ENCODE data around the gene FBXO31. TPM values are rescaled to one million over a fixed set of nuclear protein-coding genes. Genes with fewer than 3 reads are reported as not detected.

The FBXO31 gene
- total RNA-seq, 1 donor from 2014 or later = 29.9 TPM

DNA sequence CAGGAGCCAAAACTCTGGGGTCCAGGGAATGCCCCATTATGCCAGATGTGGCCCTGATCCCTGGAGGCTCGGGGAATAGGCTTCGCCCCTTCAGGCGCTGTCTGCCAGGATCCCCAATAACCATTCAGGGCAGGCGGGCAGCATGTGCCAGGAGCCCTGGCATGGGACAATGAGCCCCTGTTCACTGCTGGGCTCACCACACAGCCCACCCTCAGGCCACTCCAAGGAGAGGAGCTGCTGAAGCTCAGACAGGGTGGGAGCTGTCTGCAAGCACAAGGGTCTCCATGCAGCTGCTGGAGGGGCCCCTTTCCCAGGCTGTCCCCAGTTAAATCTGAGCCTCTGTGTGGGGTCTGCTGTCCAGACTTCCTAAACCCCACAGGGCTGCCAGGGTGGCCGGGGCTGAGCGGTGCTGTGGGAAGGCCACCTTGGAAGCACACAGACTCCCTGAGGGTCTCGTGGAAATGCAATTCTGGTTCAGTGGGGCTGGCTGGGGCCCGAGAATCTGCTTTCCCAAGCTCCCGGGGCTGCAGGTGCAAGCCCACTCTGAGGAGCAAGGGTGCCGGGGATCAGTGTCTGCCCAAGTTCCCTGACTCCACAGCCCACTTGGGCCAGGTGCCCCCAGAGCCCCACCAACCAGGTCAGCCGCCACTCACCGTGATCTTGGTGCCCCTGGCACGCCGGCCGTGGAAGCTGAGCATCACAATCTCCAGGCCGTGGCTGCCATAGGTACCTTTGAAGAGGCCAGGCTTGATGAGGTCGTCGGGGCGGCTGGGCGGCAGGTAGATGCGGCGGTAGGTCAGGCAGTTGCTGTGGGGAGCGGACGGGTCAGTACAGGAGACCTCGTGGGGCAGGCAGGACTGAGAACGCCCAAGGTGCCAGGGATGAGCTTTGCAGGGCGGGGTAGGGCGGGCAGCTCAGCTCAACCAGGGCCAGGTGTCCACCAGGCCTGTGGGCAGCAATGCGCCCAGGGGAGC lies 48.6 kb downstream of the FBXO31 start:
- Histone ChIP-seq H3K4me3 (no peak overlapping the region), H3K9me3 (no peaks in the 10 kb centered on the region), H3K27me3 (no peaks in the 10 kb centered on the region), H3K36me3 (peaks cover 61% of the 10 kb centered on the region), H3K27ac (no peak overlapping the region), H3K4me1 (no peaks in the 10 kb centered on the region)
- no peak for DNase-seq
- no peak for ATAC-seq
- intact Hi-C loops (cut with DNase I) = no loop called here
- TF ChIP-seq, protein P1, sequence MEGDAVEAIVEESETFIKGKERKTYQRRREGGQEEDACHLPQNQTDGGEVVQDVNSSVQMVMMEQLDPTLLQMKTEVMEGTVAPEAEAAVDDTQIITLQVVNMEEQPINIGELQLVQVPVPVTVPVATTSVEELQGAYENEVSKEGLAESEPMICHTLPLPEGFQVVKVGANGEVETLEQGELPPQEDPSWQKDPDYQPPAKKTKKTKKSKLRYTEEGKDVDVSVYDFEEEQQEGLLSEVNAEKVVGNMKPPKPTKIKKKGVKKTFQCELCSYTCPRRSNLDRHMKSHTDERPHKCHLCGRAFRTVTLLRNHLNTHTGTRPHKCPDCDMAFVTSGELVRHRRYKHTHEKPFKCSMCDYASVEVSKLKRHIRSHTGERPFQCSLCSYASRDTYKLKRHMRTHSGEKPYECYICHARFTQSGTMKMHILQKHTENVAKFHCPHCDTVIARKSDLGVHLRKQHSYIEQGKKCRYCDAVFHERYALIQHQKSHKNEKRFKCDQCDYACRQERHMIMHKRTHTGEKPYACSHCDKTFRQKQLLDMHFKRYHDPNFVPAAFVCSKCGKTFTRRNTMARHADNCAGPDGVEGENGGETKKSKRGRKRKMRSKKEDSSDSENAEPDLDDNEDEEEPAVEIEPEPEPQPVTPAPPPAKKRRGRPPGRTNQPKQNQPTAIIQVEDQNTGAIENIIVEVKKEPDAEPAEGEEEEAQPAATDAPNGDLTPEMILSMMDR (IDR thresholded peaks at IDR 0.05) = no peak

DNA sequence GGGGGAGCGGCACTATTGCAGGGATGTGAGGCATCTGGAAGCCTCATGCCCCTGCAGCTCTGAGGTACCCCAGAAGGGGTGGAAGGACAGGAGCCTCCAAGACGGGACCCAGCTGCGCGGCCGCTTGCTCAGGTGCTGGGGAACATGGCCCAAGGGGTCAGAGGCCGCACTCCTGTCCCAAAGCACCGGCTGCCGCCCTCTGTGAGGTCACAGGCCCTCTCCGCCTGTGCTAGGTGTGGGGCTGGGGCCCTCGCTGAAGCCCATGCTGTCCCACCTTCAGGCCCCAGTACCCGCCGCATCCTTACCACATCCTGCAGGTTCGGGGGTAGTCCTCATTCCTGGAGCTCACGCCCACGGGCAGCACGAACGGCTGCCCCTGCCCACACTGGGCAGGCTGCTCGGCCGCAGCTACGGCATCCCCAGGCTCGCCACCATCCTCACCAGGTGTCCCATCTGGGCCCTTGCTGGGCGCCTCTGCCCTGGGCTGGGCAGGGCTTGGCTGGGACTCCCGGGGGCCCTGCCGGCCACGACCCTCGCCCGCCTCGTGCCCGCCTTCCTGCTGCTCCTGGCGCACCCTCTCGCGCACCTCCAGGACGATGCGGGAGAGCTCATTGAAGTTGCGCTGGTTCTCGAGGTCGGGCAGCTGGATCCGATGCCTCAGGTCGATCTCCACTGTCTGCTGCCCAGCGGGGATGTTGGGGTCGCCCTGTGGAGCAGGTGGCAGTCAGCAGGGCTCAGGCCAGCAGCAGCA lies 49.8 kb downstream of the FBXO31 start:
- no peak overlapping the region for H3K4me3 ChIP-seq
- H3K27me3 ChIP-seq = no peaks in the 10 kb centered on the region
- no peak for ATAC-seq
- TF ChIP-seq, protein P1 (IDR thresholded peaks at IDR 0.05) = no peak
- no peaks in the 10 kb centered on the region for H3K9me3 ChIP-seq
- H3K36me3 ChIP-seq = peaks cover 57% of the 10 kb centered on the region
- intact Hi-C loops (cut with DNase I) = no loop called here
- no peak for DNase-seq
- no peaks in the 10 kb centered on the region for H3K4me1 ChIP-seq
- H3K27ac ChIP-seq = no peak overlapping the region

DNA sequence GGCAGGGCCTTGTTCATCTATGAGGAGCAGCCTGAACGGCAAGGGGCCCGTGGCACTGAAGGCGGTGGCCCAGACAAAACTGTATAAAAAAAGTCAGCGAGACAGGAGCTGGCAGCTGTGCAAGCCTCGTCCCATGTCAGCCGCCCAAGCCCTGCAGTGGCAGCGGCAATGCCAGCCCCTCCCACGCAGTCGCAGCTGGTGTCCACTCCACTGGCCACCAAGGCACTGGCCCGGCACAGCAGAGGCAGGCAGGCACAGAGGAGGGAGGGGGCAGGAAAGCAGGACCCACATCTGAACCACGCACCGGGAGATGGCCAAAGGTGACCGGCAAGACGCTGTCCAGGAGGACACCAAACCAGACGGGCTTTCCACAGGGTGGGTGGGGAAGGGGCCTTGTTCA lies 50.5 kb downstream of the FBXO31 start:
- no peaks in the 10 kb centered on the region for H3K27me3 ChIP-seq
- no peak overlapping the region for H3K27ac ChIP-seq
- no peaks in the 10 kb centered on the region for H3K9me3 ChIP-seq
- no peak for DNase-seq
- no peak overlapping the region for H3K4me3 ChIP-seq
- no peak for ATAC-seq
- peaks cover 55% of the 10 kb centered on the region for H3K36me3 ChIP-seq
- TF ChIP-seq, protein P1 (IDR thresholded peaks at IDR 0.05) = no peak
- intact Hi-C loops (cut with DNase I) = no loop called here
- H3K4me1 ChIP-seq = no peaks in the 10 kb centered on the region

DNA sequence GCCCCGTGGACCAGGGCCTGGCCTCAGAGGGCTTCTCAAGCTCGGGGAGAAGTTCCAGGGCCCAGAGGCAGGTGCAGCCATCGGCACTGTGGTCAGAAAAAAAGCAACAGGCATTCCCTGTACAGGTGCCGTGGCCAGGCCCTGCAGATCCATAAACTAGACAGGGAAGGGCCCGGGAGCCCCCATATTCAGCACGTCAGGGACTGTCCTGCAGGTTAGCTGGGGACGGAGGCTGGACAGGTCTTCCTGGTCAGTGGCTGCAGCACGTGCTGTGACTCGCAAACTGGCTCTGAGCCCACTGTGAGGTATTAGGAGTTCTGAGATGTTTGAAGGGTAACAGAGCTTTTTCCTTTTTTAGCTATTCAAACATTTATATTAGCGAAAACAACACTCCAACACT lies 51.4 kb downstream of the FBXO31 start:
- DNase-seq (no peak), ATAC-seq (no peak)
- H3K4me1 ChIP-seq = no peaks in the 10 kb centered on the region
- no peak overlapping the region for H3K4me3 ChIP-seq
- H3K36me3 ChIP-seq = peaks cover 55% of the 10 kb centered on the region
- H3K9me3 ChIP-seq = no peaks in the 10 kb centered on the region
- TF ChIP-seq, protein P1 (IDR thresholded peaks at IDR 0.05) = no peak
- no peak overlapping the region for H3K27ac ChIP-seq
- H3K27me3 ChIP-seq = no peaks in the 10 kb centered on the region
- intact Hi-C loops (cut with DNase I) = no loop called here

DNA sequence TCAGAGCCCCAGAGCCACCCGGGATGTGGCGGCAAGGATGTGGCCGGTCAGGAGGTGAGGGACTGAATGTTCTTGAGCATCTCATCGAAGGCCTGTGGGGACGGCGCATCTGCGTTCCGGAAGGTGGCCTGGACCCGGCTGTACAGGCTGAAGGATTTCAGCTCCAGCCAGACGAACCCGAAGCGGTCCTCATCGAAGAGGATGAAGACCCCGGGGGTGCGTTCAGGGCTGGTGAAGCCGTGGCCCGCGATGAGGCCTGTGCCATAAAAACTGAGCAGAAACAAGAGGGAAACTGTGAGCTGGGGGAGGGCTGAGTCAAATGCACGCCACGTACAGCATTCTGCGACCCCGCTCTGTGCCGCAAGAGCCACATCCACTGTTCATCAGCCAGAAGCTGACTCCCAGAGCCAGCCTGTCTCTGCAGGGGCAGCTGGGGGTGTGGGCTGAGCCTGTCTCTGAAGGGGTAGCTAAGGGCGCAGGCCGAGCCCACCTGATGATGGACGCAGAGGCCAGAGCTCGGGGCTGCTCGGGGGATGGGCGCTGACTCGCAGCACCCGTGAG lies 52.3 kb downstream of the FBXO31 start:
- DNase-seq = peak; percentile 55
- Histone ChIP-seq H3K27me3 (no peaks in the 10 kb centered on the region), H3K4me1 (no peaks in the 10 kb centered on the region), H3K4me3 (no peak overlapping the region), H3K27ac (no peak overlapping the region), H3K9me3 (no peaks in the 10 kb centered on the region), H3K36me3 (peaks cover 55% of the 10 kb centered on the region)
- intact Hi-C loops (cut with DNase I) = no loop called here
- TF ChIP-seq, protein P1 (IDR thresholded peaks at IDR 0.05) = no peak
- ATAC-seq = no peak

Measured in upper lobe of right lung (tissue), 1 donor.